Activated naive CD8-positive, alpha-beta T cell treated with anti-CD3 and anti-CD28 coated beads for 36 hours (primary cell): ENCODE results near the gene CPB2. TPM values are rescaled to one million over a fixed set of nuclear protein-coding genes. Genes with fewer than 3 reads are reported as not detected.

Source experiments
- DNase-seq: peaks from one replicate; pipeline ENCODE4 v3.0.0; 2021
- H3K27ac Mint-ChIP-seq: one replicate; pipeline ENCODE4 v1.8.0; 2022; ENCODE audit warnings: mild to moderate bottlenecking, moderate library complexity, mixed read lengths
- H3K27me3 Mint-ChIP-seq: one replicate; pipeline ENCODE4 v1.8.0; 2022; ENCODE audit warnings: mild to moderate bottlenecking, mixed read lengths
- H3K36me3 Mint-ChIP-seq: one replicate; pipeline ENCODE4 v1.8.0; 2021; ENCODE audit warnings: mild to moderate bottlenecking, mixed read lengths
- H3K4me1 Mint-ChIP-seq: one replicate; pipeline ENCODE4 v1.8.0; 2021; ENCODE audit warnings: mixed read lengths
- H3K4me3 Mint-ChIP-seq: one replicate; pipeline ENCODE4 v1.8.0; 2022; ENCODE audit warnings: mild to moderate bottlenecking, moderate library complexity, mixed read lengths
- H3K9me3 Mint-ChIP-seq: one replicate; pipeline ENCODE4 v1.8.0; 2022; ENCODE audit warnings: mixed read lengths
- total RNA-seq, 2 experiments: library from RNA; stranded (reverse); gene quantifications; one replicate each; pipeline ENCODE4 v1.2.3, GENCODE V29; 2021

The CPB2 gene
- total RNA-seq, 2 experiments from 2014 or later: not detected

GRCh38 chr13:46134494-46134893, 29.7 kb upstream of the CPB2 start:
- Mint-ChIP-seq H3K4me1 (peaks cover 23% of the 10 kb centered on the region), H3K4me3 (no peak overlapping the region), H3K27ac (peak overlapping the region; percentile 45), H3K36me3 (peaks cover 60% of the 10 kb centered on the region), H3K9me3 (no peaks in the 10 kb centered on the region), H3K27me3 (no peaks in the 10 kb centered on the region)
- DNase-seq: no peak

GRCh38 chr13:46132109-46132508, 27.3 kb upstream of the CPB2 start:
- peaks cover 51% of the 10 kb centered on the region for H3K36me3 Mint-ChIP-seq
- H3K9me3 Mint-ChIP-seq: no peaks in the 10 kb centered on the region
- DNase-seq: no peak
- no peak overlapping the region for H3K4me3 Mint-ChIP-seq
- H3K27ac Mint-ChIP-seq: peak overlapping the region; percentile 30
- no peaks in the 10 kb centered on the region for H3K27me3 Mint-ChIP-seq
- peaks cover 17% of the 10 kb centered on the region for H3K4me1 Mint-ChIP-seq

- no peak for DNase-seq
- H3K27me3 Mint-ChIP-seq: no peaks in the 10 kb centered on the region
- peak overlapping the region; percentile 31 for H3K27ac Mint-ChIP-seq
- H3K9me3 Mint-ChIP-seq: no peaks in the 10 kb centered on the region
- peaks cover 52% of the 10 kb centered on the region for H3K36me3 Mint-ChIP-seq
- H3K4me3 Mint-ChIP-seq: no peak overlapping the region
- peaks cover 19% of the 10 kb centered on the region for H3K4me1 Mint-ChIP-seq
Observed at GRCh38 chr13:46131705-46132104, 26.9 kb upstream of the CPB2 start.

GRCh38 chr13:46129955-46130618, 25.3 kb upstream of the CPB2 start:
- Mint-ChIP-seq H3K9me3 (no peaks in the 10 kb centered on the region), H3K4me3 (no peak overlapping the region), H3K27me3 (no peaks in the 10 kb centered on the region), H3K4me1 (peaks cover 29% of the 10 kb centered on the region), H3K36me3 (peaks cover 50% of the 10 kb centered on the region), H3K27ac (peak overlapping the region; percentile 70)
- no peak for DNase-seq

GRCh38 chr13:46129124-46129523, 24.3 kb upstream of the CPB2 start:
- Mint-ChIP-seq H3K27ac (peak overlapping the region; percentile 13), H3K4me1 (peaks cover 38% of the 10 kb centered on the region), H3K36me3 (peaks cover 50% of the 10 kb centered on the region), H3K27me3 (peaks cover 4% of the 10 kb centered on the region), H3K4me3 (no peak overlapping the region), H3K9me3 (no peaks in the 10 kb centered on the region)
- no peak for DNase-seq

GRCh38 chr13:46127358-46128023, 22.7 kb upstream of the CPB2 start:
- no peak for DNase-seq
- Mint-ChIP-seq H3K36me3 (peaks cover 37% of the 10 kb centered on the region), H3K4me3 (no peak overlapping the region), H3K27ac (peak overlapping the region; percentile 47), H3K4me1 (peaks cover 40% of the 10 kb centered on the region), H3K27me3 (peaks cover 4% of the 10 kb centered on the region), H3K9me3 (no peaks in the 10 kb centered on the region)

GRCh38 chr13:46126552-46127357, 21.9 kb upstream of the CPB2 start:
- H3K36me3 Mint-ChIP-seq: peaks cover 36% of the 10 kb centered on the region
- H3K27me3 Mint-ChIP-seq: peaks cover 4% of the 10 kb centered on the region
- peak overlapping the region; percentile 73 for H3K27ac Mint-ChIP-seq
- DNase-seq: peak; percentile 55
- peaks cover 42% of the 10 kb centered on the region for H3K4me1 Mint-ChIP-seq
- H3K9me3 Mint-ChIP-seq: no peaks in the 10 kb centered on the region
- no peak overlapping the region for H3K4me3 Mint-ChIP-seq

GRCh38 chr13:46126056-46126455, 21.2 kb upstream of the CPB2 start:
- peak overlapping the region; percentile 57 for H3K27ac Mint-ChIP-seq

GRCh38 chr13:46124967-46125933, 20.4 kb upstream of the CPB2 start:
- no peaks in the 10 kb centered on the region for H3K9me3 Mint-ChIP-seq
- H3K36me3 Mint-ChIP-seq: peaks cover 30% of the 10 kb centered on the region
- peaks cover 4% of the 10 kb centered on the region for H3K27me3 Mint-ChIP-seq
- H3K27ac Mint-ChIP-seq: peak overlapping the region; percentile 57
- H3K4me3 Mint-ChIP-seq: peak overlapping the region; percentile 15
- DNase-seq: no peak
- peaks cover 42% of the 10 kb centered on the region for H3K4me1 Mint-ChIP-seq

More at GRCh38 chr13:46126056-46126455, 21.2 kb upstream of the CPB2 start:
- Mint-ChIP-seq H3K9me3 (no peaks in the 10 kb centered on the region), H3K27me3 (peaks cover 4% of the 10 kb centered on the region), H3K4me3 (no peak overlapping the region), H3K4me1 (peaks cover 42% of the 10 kb centered on the region), H3K36me3 (peaks cover 36% of the 10 kb centered on the region)
- no peak for DNase-seq

GRCh38 chr13:46124531-46124966, 19.7 kb upstream of the CPB2 start:
- Mint-ChIP-seq H3K9me3 (no peaks in the 10 kb centered on the region), H3K36me3 (peaks cover 25% of the 10 kb centered on the region), H3K4me1 (peaks cover 42% of the 10 kb centered on the region), H3K27ac (peak overlapping the region; percentile 57), H3K4me3 (peak overlapping the region; percentile 15), H3K27me3 (peaks cover 4% of the 10 kb centered on the region)
- peak; percentile 12 for DNase-seq

GRCh38 chr13:46122304-46122703, 17.5 kb upstream of the CPB2 start:
- Mint-ChIP-seq H3K27ac (no peak overlapping the region), H3K4me3 (no peak overlapping the region)

GRCh38 chr13:46121597-46122163, 16.8 kb upstream of the CPB2 start:
- Mint-ChIP-seq H3K36me3 (peaks cover 16% of the 10 kb centered on the region), H3K4me3 (no peak overlapping the region), H3K27me3 (peaks cover 4% of the 10 kb centered on the region), H3K27ac (no peak overlapping the region), H3K4me1 (peaks cover 33% of the 10 kb centered on the region), H3K9me3 (no peaks in the 10 kb centered on the region)
- no peak for DNase-seq

More at GRCh38 chr13:46122304-46122703, 17.5 kb upstream of the CPB2 start:
- H3K9me3 Mint-ChIP-seq: no peaks in the 10 kb centered on the region
- peaks cover 20% of the 10 kb centered on the region for H3K36me3 Mint-ChIP-seq
- peaks cover 40% of the 10 kb centered on the region for H3K4me1 Mint-ChIP-seq
- no peak for DNase-seq
- H3K27me3 Mint-ChIP-seq: peaks cover 4% of the 10 kb centered on the region

- no peak overlapping the region for H3K27ac Mint-ChIP-seq
- H3K36me3 Mint-ChIP-seq: peaks cover 9% of the 10 kb centered on the region
- peaks cover 28% of the 10 kb centered on the region for H3K4me1 Mint-ChIP-seq
- H3K27me3 Mint-ChIP-seq: peaks cover 4% of the 10 kb centered on the region
- H3K4me3 Mint-ChIP-seq: no peak overlapping the region
- H3K9me3 Mint-ChIP-seq: no peaks in the 10 kb centered on the region
- DNase-seq: no peak
Observed at GRCh38 chr13:46121033-46121432, 16.2 kb upstream of the CPB2 start.
